Motor neuron (in vitro differentiated cells): ENCODE results near the gene OCA2. TPM values are rescaled to one million over a fixed set of nuclear protein-coding genes. Genes with fewer than 3 reads are reported as not detected.

Experiments
- ATAC-seq, 8 experiments: fragments of 200-7000 bp; cut with Tn5 transposase; replicated peaks in 6 of 8; 2 replicates each; pipeline ENCODE4 v1.8.0; 2021; ENCODE audit warnings: mild to moderate bottlenecking in 8 of 8, moderate library complexity in 8 of 8
- H3K27ac ChIP-seq, 2 donors: fragments of 250-450 bp; sonication (Bioruptor Pico); 2 replicates each; pipeline ENCODE4 v1.9.0; 2021; ENCODE audit warnings: antibody characterized with exemption in 2 of 2, mild to moderate bottlenecking in 2 of 2, moderate library complexity in 1 of 2
- H3K4me1 ChIP-seq, 2 donors: fragments of 250-450 bp; sonication (Bioruptor Pico); replicated peaks in 1 of 2; 2 replicates each; pipeline ENCODE4 v1.6.1; 2021; ENCODE audit warnings: antibody characterized with exemption in 2 of 2, mild to moderate bottlenecking in 2 of 2, moderate library complexity in 1 of 2
- H3K4me3 ChIP-seq, 5 donors: fragments of 250-450 bp; sonication (Bioruptor Pico); 2 replicates each; pipeline ENCODE4 v1.9.0; 2021; ENCODE audit warnings: antibody characterized with exemption in 5 of 5, mild to moderate bottlenecking in 5 of 5, moderate library complexity in 4 of 5
- WGBS, 10 experiments: fragments of 450-650 bp; shearing (Covaris generic); methylation state at CpG; one replicate each; pipeline ENCODE4 v1.0.0; 2022; 5-methylcytosine and 5-hydroxymethylcytosine counted together
- in situ Hi-C, 9 experiments: fragments of 400-800 bp; cut with MboI; loops; one replicate each; pipeline ENCODE4 v1.15.0; 2021; ENCODE audit warnings: low sequenced_read_pairs in 9 of 9, low pct_unique_long_range_greater_than_20kb in 2 of 9; ENCODE audit not compliant: unreplicated experiment in 9 of 9
- total RNA-seq, 8 experiments: library from RNA; unstranded; fragments of 300-600 nt; gene quantifications; 2 replicates each; pipeline versions ENCODE4 v1.2.3 to v1.2.4, GENCODE V29; 2022

OCA2 gene
- total RNA-seq, 8 experiments from 2014 or later: 0.16 to 1.9 (median 0.29) TPM; not detected in 2

GRCh38 chr15:28047277-28047676, 51.8 kb downstream of the OCA2 start:
- Histone ChIP-seq H3K4me3 (no peak overlapping the region), H3K4me1 (peaks cover 16 to 18% of the 10 kb centered on the region in 2 donors), H3K27ac (no peak overlapping the region)
- no peak for ATAC-seq
- in situ Hi-C loops: no loop called here
- 0 to 88% (median 59%) methylated on average over 1 to 3 of the region's 3 CpGs for WGBS, 10 experiments

- in situ Hi-C loops: no loop called here
- peak overlapping the region in 1 of 2 donors; percentile 9 for H3K27ac ChIP-seq
- peaks cover 16 to 18% of the 10 kb centered on the region in 2 donors for H3K4me1 ChIP-seq
- 0 to 83% (median 61%) methylated on average over 1 to 5 of the region's 5 CpGs; no CpG with 5 or more reads in 1 of the 10 experiments for WGBS, 10 experiments
- peak in 4 of 8 experiments; percentile 38 to 51 (median 44) for ATAC-seq
- H3K4me3 ChIP-seq: no peak overlapping the region
Observed at GRCh38 chr15:28044121-28044672, 54.9 kb downstream of the OCA2 start.

- peak in 5 of 8 experiments; percentile 61 to 95 (median 89) for ATAC-seq
- in situ Hi-C loops: no loop called here
- Histone ChIP-seq H3K4me1 (peaks cover 16 to 18% of the 10 kb centered on the region in 2 donors), H3K4me3 (no peak overlapping the region), H3K27ac (no peak overlapping the region)
Observed at GRCh38 chr15:28043691-28044091, 55.4 kb downstream of the OCA2 start.

DNA sequence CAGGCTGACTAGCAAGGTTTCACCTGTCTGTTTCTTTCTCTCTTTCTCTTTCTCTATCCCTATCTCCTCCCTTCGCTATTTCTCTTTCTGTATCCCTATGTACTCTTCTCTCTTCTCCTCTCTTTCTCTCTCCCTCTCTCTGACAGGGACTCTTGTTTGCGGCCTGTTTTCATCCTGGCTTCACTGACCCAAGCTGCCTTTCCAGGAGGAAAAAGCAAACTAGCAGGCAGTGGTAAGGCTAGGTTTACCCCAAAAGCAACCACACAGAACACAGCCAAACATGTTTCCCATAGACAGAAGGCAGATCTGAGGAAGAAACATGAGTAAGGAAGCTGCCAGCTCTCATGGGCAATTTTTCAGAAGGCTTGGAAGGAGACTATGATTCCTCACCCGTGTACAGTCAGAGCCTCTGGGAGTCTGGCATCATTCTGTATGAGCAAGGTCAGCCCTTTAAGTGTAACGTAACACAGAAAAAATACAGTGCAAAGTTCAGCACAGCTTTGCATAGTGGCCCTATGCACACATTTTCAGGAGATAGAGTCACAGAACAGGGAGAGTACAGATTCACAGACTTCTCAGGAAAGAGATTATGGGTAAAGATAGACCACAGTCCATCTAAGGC, 61.0 kb downstream of the OCA2 start:
- in situ Hi-C loops: no loop called here
- ATAC-seq: no peak
- Histone ChIP-seq H3K4me1 (peaks cover under 1% of the 10 kb centered on the region in 2 donors), H3K4me3 (no peak overlapping the region), H3K27ac (no peak overlapping the region)
- 6 to 95% (median 63%) methylated on average over 1 to 4 of the region's 4 CpGs for WGBS, 10 experiments

- 33 to 88% (median 77%) methylated on average over 1 to 3 of the region's 3 CpGs; no CpG with 5 or more reads in 4 of the 10 experiments for WGBS, 10 experiments
- in situ Hi-C loops: no loop called here
- Histone ChIP-seq H3K27ac (no peak overlapping the region), H3K4me1 (peaks cover 0 to 8% of the 10 kb centered on the region in 2 donors), H3K4me3 (no peak overlapping the region)
- no peak for ATAC-seq
Observed at GRCh38 chr15:28033443-28033842, 65.7 kb downstream of the OCA2 start.

DNA sequence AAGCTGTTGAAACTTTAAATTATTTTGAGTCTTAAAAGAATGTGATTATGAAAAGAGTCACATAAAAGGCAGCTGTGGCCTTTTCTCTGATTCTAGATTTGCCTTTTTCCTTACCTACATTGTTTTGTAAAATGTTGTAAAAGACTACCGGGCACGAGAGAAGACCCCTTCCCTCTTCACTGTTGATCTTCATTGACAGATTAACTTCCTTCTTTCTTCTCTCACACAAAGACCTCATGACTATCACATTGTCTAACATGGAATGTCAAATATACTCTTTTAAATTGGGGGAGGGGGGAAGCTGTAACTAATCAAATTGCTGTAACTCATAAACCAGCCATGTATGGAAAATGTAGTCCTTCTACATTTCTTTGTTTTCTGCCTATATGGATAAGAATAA, 68.3 kb downstream of the OCA2 start:
- 0 to 100% (median 49%) methylated on average over 1 to 2 of the region's 2 CpGs; no CpG with 5 or more reads in 2 of the 10 experiments for WGBS, 10 experiments
- in situ Hi-C loops: no loop called here

GRCh38 chr15:28027714-28028076, 71.4 kb downstream of the OCA2 start:
- in situ Hi-C loops: no loop called here
- no peak overlapping the region for H3K4me3 ChIP-seq
- 0 to 100% (median 78%) methylated on average over 1 to 7 of the region's 12 CpGs; no CpG with 5 or more reads in 4 of the 10 experiments for WGBS, 10 experiments
- no peak overlapping the region for H3K27ac ChIP-seq
- no peak for ATAC-seq
- H3K4me1 ChIP-seq: peaks cover 0 to 8% of the 10 kb centered on the region in 2 donors

More for the DNA sequence above, 68.3 kb downstream of the OCA2 start:
- no peak overlapping the region for H3K4me3 ChIP-seq
- no peak overlapping the region for H3K27ac ChIP-seq
- peaks cover 0 to 8% of the 10 kb centered on the region in 2 donors for H3K4me1 ChIP-seq
- ATAC-seq: peak in 1 of 8 experiments; percentile 23

DNA sequence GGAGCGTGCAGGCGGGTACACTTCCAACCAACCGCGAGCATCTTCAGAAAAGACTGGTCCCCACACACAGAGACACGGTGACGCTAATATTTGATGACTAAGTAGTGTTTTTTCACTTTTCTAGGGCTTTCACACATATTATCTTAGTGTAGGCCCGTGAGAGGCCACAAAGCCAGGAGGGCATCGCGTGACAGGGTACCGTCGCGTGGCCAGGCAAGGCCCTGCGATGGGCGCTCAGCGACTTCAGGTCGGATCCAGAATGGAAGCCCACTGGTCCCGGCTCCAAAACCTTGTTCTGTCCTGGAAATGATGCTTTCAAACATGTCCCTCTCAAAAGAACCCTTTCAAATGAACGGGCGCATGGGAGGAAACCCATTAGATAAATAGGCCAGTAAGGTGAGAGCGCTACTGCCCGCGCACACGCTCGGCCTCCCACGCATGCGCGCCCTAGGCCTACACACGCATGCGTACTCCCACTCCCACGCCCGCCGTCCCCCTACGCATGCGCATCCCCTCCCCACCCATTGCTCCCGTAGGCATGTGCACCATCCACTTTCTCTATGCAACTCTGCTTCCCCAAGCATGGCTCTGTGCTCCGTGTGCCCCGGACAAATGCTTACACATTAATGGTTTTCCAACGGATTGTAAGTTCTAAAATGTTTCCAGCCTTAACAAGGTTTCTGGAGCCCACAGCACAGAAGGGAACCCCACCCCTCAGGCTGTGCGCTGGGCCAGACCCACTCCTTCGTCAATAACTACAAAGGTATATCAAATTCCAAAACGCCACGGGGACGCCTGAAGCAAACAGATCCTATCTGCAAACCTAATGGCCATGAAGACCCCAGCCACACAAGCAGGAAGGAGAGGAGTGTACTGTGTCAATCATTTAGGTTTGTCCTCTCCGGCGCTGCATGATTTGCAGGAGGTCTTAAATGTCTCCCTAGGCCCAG, 72.1 kb downstream of the OCA2 start:
- Histone ChIP-seq H3K27ac (no peak overlapping the region), H3K4me3 (no peak overlapping the region), H3K4me1 (peaks cover 0 to 9% of the 10 kb centered on the region in 2 donors)
- ATAC-seq: no peak
- in situ Hi-C loops: no loop called here
- 52 to 100% (median 98%) methylated on average over 1 to 23 of the region's 45 CpGs; no CpG with 5 or more reads in 2 of the 10 experiments for WGBS, 10 experiments

DNA sequence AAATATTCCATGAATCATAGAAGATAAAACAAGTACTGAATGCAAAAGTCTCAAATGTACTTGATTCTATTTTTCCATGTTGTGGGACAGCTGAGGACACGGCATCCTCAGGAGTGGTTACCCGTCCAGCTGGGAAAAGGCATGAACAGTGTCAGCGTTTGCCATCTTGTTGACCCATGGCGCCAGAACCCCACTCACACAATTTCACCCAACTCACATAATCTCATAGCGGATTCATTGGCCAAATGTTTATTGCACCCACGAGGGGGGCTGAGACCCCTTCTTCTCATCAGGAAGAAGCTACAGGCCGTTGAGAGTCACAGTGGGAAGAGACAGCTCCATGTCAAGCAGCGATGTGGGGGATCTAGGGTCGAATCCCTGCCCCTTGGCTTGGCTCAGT, 72.9 kb downstream of the OCA2 start:
- ATAC-seq: no peak
- peaks cover 0 to 11% of the 10 kb centered on the region in 2 donors for H3K4me1 ChIP-seq
- in situ Hi-C loops: no loop called here
- no peak overlapping the region for H3K27ac ChIP-seq
- 51 to 96% (median 80%) methylated on average over 1 to 7 of the region's 9 CpGs; no CpG with 5 or more reads in 2 of the 10 experiments for WGBS, 10 experiments
- H3K4me3 ChIP-seq: no peak overlapping the region

- WGBS, 10 experiments: 38 to 100% (median 54%) methylated on average over 1 to 4 of the region's 7 CpGs; no CpG with 5 or more reads in 3 of the 10 experiments
- in situ Hi-C loops: no loop called here
- no peak for ATAC-seq
- no peak overlapping the region for H3K27ac ChIP-seq
- H3K4me3 ChIP-seq: no peak overlapping the region
- H3K4me1 ChIP-seq: peaks cover 0 to 5% of the 10 kb centered on the region in 2 donors
Observed at GRCh38 chr15:28025413-28025812, 73.7 kb downstream of the OCA2 start.

GRCh38 chr15:28024889-28025250, 74.2 kb downstream of the OCA2 start:
- H3K4me1 ChIP-seq: peaks cover under 1 to 5% of the 10 kb centered on the region in 2 donors
- 29 to 83% (median 80%) methylated on average over 1 of the region's 1 CpG; no CpG with 5 or more reads in 7 of the 10 experiments for WGBS, 10 experiments
- in situ Hi-C loops: no loop called here
- no peak for ATAC-seq
- no peak overlapping the region for H3K4me3 ChIP-seq
- H3K27ac ChIP-seq: no peak overlapping the region

DNA sequence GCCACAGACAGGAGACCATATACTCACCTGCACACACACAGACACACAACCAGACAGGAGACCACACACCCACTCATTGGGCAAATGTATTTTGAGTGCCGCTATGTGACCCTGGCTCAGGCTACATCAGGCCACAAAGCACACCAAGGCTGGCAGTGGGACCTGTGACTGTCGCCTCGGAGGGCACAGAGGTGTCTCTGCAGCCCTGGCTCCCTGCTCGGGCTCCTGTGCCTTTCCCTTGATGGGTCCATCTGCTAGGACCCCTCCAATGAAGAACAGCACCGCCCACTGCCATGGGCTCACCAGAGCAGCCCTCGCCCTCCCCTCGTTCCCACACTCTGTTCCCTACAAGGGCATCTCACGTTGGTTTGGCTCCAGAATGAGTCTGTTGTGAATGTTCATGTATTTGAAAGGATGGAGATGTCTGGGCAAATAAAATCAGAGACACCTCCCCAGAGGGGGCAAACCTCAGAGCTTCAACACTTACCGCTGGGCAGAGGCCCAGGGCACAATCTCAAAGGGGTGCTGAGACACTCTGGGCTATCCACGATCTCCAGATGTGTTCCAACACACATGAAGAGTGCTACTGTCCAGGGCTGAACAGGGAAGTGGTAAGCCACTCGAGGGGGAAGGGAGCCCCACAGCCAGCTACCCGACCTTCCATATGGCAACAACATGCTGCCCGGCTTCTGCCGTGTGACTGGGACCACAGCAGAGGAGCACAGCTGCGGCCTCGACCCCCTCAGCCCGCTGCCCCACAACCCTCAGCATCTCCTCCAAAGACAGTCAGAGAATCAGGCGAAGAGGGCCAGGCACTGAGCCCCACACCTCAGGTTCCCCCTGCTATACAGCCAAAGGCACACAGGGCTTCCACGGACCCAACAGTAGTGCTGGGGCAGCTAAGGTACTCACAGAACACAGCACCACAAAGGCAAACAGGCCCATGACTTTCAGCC, 74.9 kb downstream of the OCA2 start:
- peaks cover 6 to 10% of the 10 kb centered on the region in 2 donors for H3K4me1 ChIP-seq
- no peak for ATAC-seq
- no peak overlapping the region for H3K27ac ChIP-seq
- 29 to 100% (median 94%) methylated on average over 1 to 5 of the region's 19 CpGs; no CpG with 5 or more reads in 5 of the 10 experiments for WGBS, 10 experiments
- no peak overlapping the region for H3K4me3 ChIP-seq
- in situ Hi-C loops: no loop called here
